ENCODE data around the gene AHI1. TPM values are rescaled to one million over a fixed set of nuclear protein-coding genes. Genes with fewer than 3 reads are reported as not detected.

AHI1 gene
- total RNA-seq, 1 experiment from 2014 or later, result 18.8 TPM

GRCh38 chr6:135319819-135320218 is 177.7 kb downstream of the AHI1 start:
- no peak for ATAC-seq
- ChIA-PET CTCF (no interaction called here), POLR2A (no interaction called here)
- Mint-ChIP-seq H3K9me3 (no peaks in the 10 kb centered on the region), H3K27ac (no peak overlapping the region), H3K36me3 (no peaks in the 10 kb centered on the region), H3K27me3 (ENCODE audit: low read depth) (no peaks in the 10 kb centered on the region), H3K4me3 (no peak overlapping the region), H3K4me1 (peaks cover 12% of the 10 kb centered on the region)
- TF ChIP-seq ZNF671 (CRISPR knock-in tag; IDR thresholded peaks at IDR 0.05) (no peak), NFE2L1 (CRISPR knock-in tag; IDR thresholded peaks at IDR 0.05) (no peak), ESRRA (CRISPR knock-in tag; IDR thresholded peaks at IDR 0.05; ENCODE audit: borderline replicate concordance) (no peak), PREB (CRISPR knock-in tag; IDR thresholded peaks at IDR 0.05; ENCODE audit: borderline replicate concordance) (no peak), SMAD3 (CRISPR knock-in tag; IDR thresholded peaks at IDR 0.05; ENCODE audit: borderline replicate concordance) (no peak), KAT7 (CRISPR knock-in tag; IDR thresholded peaks at IDR 0.05; ENCODE audit: borderline replicate concordance) (no peak), GABPB1 (CRISPR knock-in tag; IDR thresholded peaks at IDR 0.05) (no peak), ZNF219 (CRISPR knock-in tag; IDR thresholded peaks at IDR 0.05; ENCODE audit: borderline replicate concordance) (no peak), PRRX2 (CRISPR knock-in tag; IDR thresholded peaks at IDR 0.05) (no peak), ATF3 (CRISPR knock-in tag; conservative IDR thresholded peaks at IDR 0.05) (no peak), E2F5 (CRISPR knock-in tag; IDR thresholded peaks at IDR 0.05) (no peak), FOXP4 (CRISPR knock-in tag; IDR thresholded peaks at IDR 0.05) (no peak), ZNF512 (CRISPR knock-in tag; IDR thresholded peaks at IDR 0.05; ENCODE audit: borderline replicate concordance) (no peak), ZBTB21 (CRISPR knock-in tag; IDR thresholded peaks at IDR 0.05; ENCODE audit: borderline replicate concordance) (no peak), ATF6 (CRISPR knock-in tag; IDR thresholded peaks at IDR 0.05) (no peak), MXD4 (CRISPR knock-in tag; IDR thresholded peaks at IDR 0.05; ENCODE audit: borderline replicate concordance) (no peak), EMX1 (CRISPR knock-in tag; IDR thresholded peaks at IDR 0.05) (no peak), FOXP1 (CRISPR knock-in tag; IDR thresholded peaks at IDR 0.05; ENCODE audit: borderline replicate concordance) (no peak), NR3C1 (CRISPR knock-in tag; conservative IDR thresholded peaks at IDR 0.05; ENCODE audit: low read depth) (no peak)
- DNase-seq (ENCODE audit: low spot score), result no peak

All from WTC11 (cell line).